Midbrain (tissue), 1 donor: ENCODE results near the gene NPC1.

ENCODE experiments used
- DNase-seq: peaks from one replicate; lab custom pipeline; 2025; lab: John Stamatoyannopoulos, UW

NPC1 gene

GRCh38 chr18:23487738-23488570 is 98.4 kb downstream of the NPC1 start:
- no peak for DNase-seq

GRCh38 chr18:23485386-23485785 is 100.9 kb downstream of the NPC1 start:
- no peak for DNase-seq

DNA sequence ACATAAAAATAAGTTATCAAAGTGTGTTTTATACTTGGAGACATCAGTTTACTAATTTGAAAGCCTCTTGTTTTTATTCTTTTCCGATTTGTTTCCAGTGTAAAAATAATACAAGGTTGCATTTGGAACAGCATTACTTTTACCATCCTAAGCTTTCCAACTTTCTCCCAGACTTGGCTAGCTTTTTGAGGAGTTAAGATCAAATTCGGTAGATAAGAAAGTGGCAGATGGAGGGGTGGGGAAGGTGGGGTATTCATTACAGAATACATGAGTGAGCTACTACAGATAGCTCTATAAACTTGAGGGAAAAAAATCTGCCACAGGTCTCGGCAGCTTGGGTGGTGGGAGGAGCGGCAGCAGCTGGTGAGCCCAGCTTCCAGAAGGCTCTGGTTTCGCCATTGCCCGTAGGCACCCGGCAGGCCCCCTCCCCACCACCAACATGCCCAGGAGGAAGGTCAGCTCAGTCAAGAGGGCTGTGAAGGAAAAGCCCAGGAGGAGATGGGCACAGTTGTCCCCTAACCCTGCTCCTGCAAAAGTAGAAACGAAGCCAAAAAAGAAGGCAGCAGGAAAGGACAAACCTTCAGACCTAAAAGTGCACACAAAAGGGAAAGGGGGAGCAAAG is 101.6 kb downstream of the NPC1 start:
- DNase-seq, result no peak
